Testis (tissue), 2 donors: ENCODE data around the gene C16orf86.

Experiments used
- CTCF ChIP-seq, 3 experiments: fragments of 450-650 bp in 2 of 3; fragments of 200-600 bp in 1 of 3; sonication (generic) in 1 of 3; IDR thresholded peaks; one replicate each; pipeline ENCODE4 v1.5.1; 2016 to 2019; ENCODE audit warnings: antibody characterized with exemption in 3 of 3, mild to moderate bottlenecking in 2 of 3, moderate library complexity in 1 of 3
- POLR2A ChIP-seq: fragments of 450-650 bp; IDR thresholded peaks from one replicate; pipeline ENCODE4 v1.6.1; 2017; ENCODE audit warnings: antibody characterized with exemption, mild to moderate bottlenecking, moderate library complexity

GRCh38 chr16:67699265-67699664 is 32.7 kb downstream of the C16orf86 start:
- TF ChIP-seq CTCF (IDR thresholded peaks at IDR 0.05) (no peak), POLR2A (no peak)
